Suprapubic skin (tissue), 3 donors: ENCODE data around the gene ZNF835.

ENCODE experiments used
- CTCF ChIP-seq, 2 donors: fragments of 200-600 bp in 1 of 2; fragments of 450-650 bp in 1 of 2; sonication (generic) in 1 of 2; IDR thresholded peaks; one replicate each; pipeline ENCODE4 v1.5.1; 2016 to 2019; ENCODE audit warnings: antibody characterized with exemption in 2 of 2, mild to moderate bottlenecking in 1 of 2, moderate library complexity in 1 of 2
- POLR2A ChIP-seq, 2 donors: fragments of 450-650 bp; IDR thresholded peaks; one replicate each; pipeline ENCODE4 v1.6.1; 2017; ENCODE audit warnings: antibody characterized with exemption in 2 of 2, mild to moderate bottlenecking in 2 of 2, moderate library complexity in 2 of 2

GRCh38 chr19:56718231-56718630 lies 46.7 kb upstream of the ZNF835 start:
- TF ChIP-seq CTCF (IDR thresholded peaks at IDR 0.05) (no peak), POLR2A (IDR thresholded peaks at IDR 0.05) (no peak)
